B cell (primary cell): Measurements from ENCODE around the gene FUOM. TPM values are rescaled to one million over a fixed set of nuclear protein-coding genes. Genes with fewer than 3 reads are reported as not detected.

Experiments used
- ATAC-seq: fragments of 200-7000 bp; cut with Tn5 transposase; one replicate; pipeline ENCODE4 v1.10.0; 2021; ENCODE audit warnings: low read depth, mild to moderate bottlenecking, moderate number of reproducible peaks, moderate library complexity
- CTCF ChIA-PET: fragments of 350-600 bp; sonication (Branson Sonifier 250); formaldehyde crosslinking; loops from one replicate; lab custom pipeline; 2021; ENCODE audit warnings: antibody characterized with exemption, inconsistent platforms; lab: Charles Lee
- POLR2A ChIA-PET: fragments of 350-600 bp; sonication (Branson Sonifier 250); formaldehyde crosslinking; loops from one replicate; lab custom pipeline; 2021; ENCODE audit warnings: antibody characterized with exemption; lab: Charles Lee
- DNase-seq: peaks from one replicate; pipeline ENCODE4 v3.0.0; 2013
- H2AFZ ChIP-seq: 2 replicates; pipeline ENCODE4 v1.6.1; 2012; ENCODE audit warnings: mild to moderate bottlenecking, low read depth, low read length; ENCODE audit not compliant: insufficient read depth, poor library complexity, severe bottlenecking
- H3K27ac ChIP-seq, 2 donors: 1 replicate in 1 of 2; 2 replicates in 1 of 2; pipeline ENCODE4 v1.5.1; 2012 to 2013; ENCODE audit warnings: low read length in 2 of 2, mild to moderate bottlenecking in 2 of 2, moderate library complexity in 1 of 2
- H3K27me3 ChIP-seq, 4 experiments: fragments of 200-600 bp in 1 of 4; sonication (generic) in 1 of 4; replicated peaks in 1 of 4; 1 replicate in 2 of 4; 2 replicates in 2 of 4; pipeline versions ENCODE4 v1.6.1 to v1.7.0; 2013 to 2016; ENCODE audit warnings: low read length in 3 of 4, mild to moderate bottlenecking in 2 of 4, mixed read lengths in 1 of 4, moderate library complexity in 1 of 4; ENCODE audit not compliant: insufficient read depth in 4 of 4, control insufficient read depth in 3 of 4; ENCODE audit errors: control extremely low read depth in 1 of 4
- H3K36me3 ChIP-seq, 2 experiments: replicated peaks in 1 of 2; 1 replicate in 1 of 2; 2 replicates in 1 of 2; pipeline versions ENCODE4 v1.6.1 to v1.7.1; 2013; ENCODE audit warnings: low read length in 1 of 2; ENCODE audit not compliant: insufficient read depth in 2 of 2, control insufficient read depth in 1 of 2; ENCODE audit errors: control extremely low read depth in 1 of 2, extremely low read depth in 1 of 2
- H3K4me1 ChIP-seq, 2 donors: fragments of 200-600 bp in 1 of 2; sonication (generic) in 1 of 2; 1 replicate in 1 of 2; 2 replicates in 1 of 2; pipeline versions ENCODE4 v1.5.1 to v1.6.1; 2013 to 2017; ENCODE audit warnings: low read length in 2 of 2; ENCODE audit not compliant: control insufficient read depth in 2 of 2, insufficient read depth in 2 of 2
- H3K4me2 ChIP-seq: replicated peaks from 2 replicates; pipeline ENCODE3; 2012; ENCODE audit warnings: mild to moderate bottlenecking, low read depth, low read length; ENCODE audit not compliant: poor library complexity, severe bottlenecking
- H3K4me3 ChIP-seq, 5 experiments: fragments of 200-600 bp in 1 of 5; sonication (generic) in 1 of 5; 1 replicate in 3 of 5; 2 replicates in 2 of 5; pipeline versions ENCODE4 v1.5.1 to v1.7.0; 2011 to 2016; ENCODE audit warnings: low read length in 4 of 5, mild to moderate bottlenecking in 4 of 5, low read depth in 2 of 5, control low read depth in 1 of 5, moderate library complexity in 1 of 5; ENCODE audit not compliant: insufficient read depth in 1 of 5; ENCODE audit errors: control extremely low read depth in 1 of 5, extremely low read depth in 1 of 5
- H3K79me2 ChIP-seq: fragments of 200-600 bp; sonication (generic); one replicate; pipeline ENCODE4 v1.6.0; 2016; ENCODE audit warnings: low read length; ENCODE audit not compliant: control insufficient read depth, insufficient read depth
- H3K9ac ChIP-seq: fragments of 200-600 bp; sonication (generic); 2 replicates; pipeline ENCODE4 v1.6.1; 2017; ENCODE audit warnings: mild to moderate bottlenecking, low read length, moderate library complexity
- H3K9me3 ChIP-seq, 3 donors: one replicate each; pipeline versions ENCODE4 v1.6.1 to v1.7.1; 2013; ENCODE audit warnings: low read length in 2 of 3; ENCODE audit not compliant: control insufficient read depth in 2 of 3, insufficient read depth in 1 of 3; ENCODE audit errors: control extremely low read depth in 1 of 3
- H4K20me1 ChIP-seq: 2 replicates; pipeline ENCODE4 v1.6.0; 2012; ENCODE audit warnings: mild to moderate bottlenecking, low read length; ENCODE audit not compliant: insufficient read depth, control insufficient read depth, poor library complexity, severe bottlenecking
- H3K27ac Mint-ChIP-seq: one replicate; pipeline ENCODE4 v1.8.0; 2021; ENCODE audit warnings: mixed read lengths
- H3K27me3 Mint-ChIP-seq: one replicate; pipeline ENCODE4 v1.8.0; 2021; ENCODE audit warnings: mixed read lengths
- H3K4me1 Mint-ChIP-seq: one replicate; pipeline ENCODE4 v1.8.0; 2021; ENCODE audit warnings: mixed read lengths
- H3K4me3 Mint-ChIP-seq: one replicate; pipeline ENCODE4 v1.8.0; 2021; ENCODE audit warnings: mixed read lengths
- H3K9me3 Mint-ChIP-seq: one replicate; pipeline ENCODE4 v1.8.0; 2022; ENCODE audit warnings: mixed read lengths; ENCODE audit not compliant: insufficient read depth
- EZH2 ChIP-seq: IDR thresholded peaks from 2 replicates; pipeline ENCODE4 v1.6.1; 2012; ENCODE audit warnings: borderline replicate concordance, low read depth, mild to moderate bottlenecking, moderate library complexity, low read length; ENCODE audit not compliant: insufficient read depth, poor library complexity, severe bottlenecking
- WGBS: methylation state at CpG from one replicate; pipeline ENCODE4 v1.1.5; 2013; ENCODE audit warnings: missing lambda C conversion rate; ENCODE audit not compliant: insufficient coverage; 5-methylcytosine and 5-hydroxymethylcytosine counted together
- intact Hi-C: fragments of 100-400 bp; cut with micrococcal nuclease; formaldehyde crosslinking; loops from one replicate; pipeline ENCODE4 v1.10.0; 2022
- polyA plus RNA-seq: library from polyadenylated mRNA; depleted of rRNA; stranded (reverse); fragments of >200 nt; gene quantifications from 2 replicates; pipeline ENCODE4 v1.2.3, GENCODE V29; 2012
- total RNA-seq, 2 donors: library from RNA; stranded (reverse); fragments of 120-200 nt in 1 of 2; gene quantifications; 1 replicate in 1 of 2; 2 replicates in 1 of 2; pipeline versions ENCODE4 v1.2.3 to v1.2.4, GENCODE V29; 2013 to 2022
- TF ChIP-seq, protein P1 (sequence below): fragments of 200-600 bp; IDR thresholded peaks from one replicate; pipeline ENCODE4 v1.8.0; 2022; ENCODE audit warnings: antibody characterized with exemption, mild to moderate bottlenecking

FUOM gene
- total and polyA plus RNA-seq, 2 donors (not counting 1 experiment from before 2014, with no cell fraction given), result 23.8 to 30.7 TPM

GRCh38 chr10:133316266-133316665 lies 41.6 kb downstream of the FUOM start:
- Histone ChIP-seq H2AFZ (no peak overlapping the region), H3K79me2 (no peaks in the 10 kb centered on the region), H4K20me1 (no peaks in the 10 kb centered on the region), H3K4me2 (no peak overlapping the region), H3K27ac (no peak overlapping the region), H3K9ac (no peak overlapping the region), H3K4me1 (peaks cover 9 to 15% of the 10 kb centered on the region in 2 donors), H3K27me3 (peaks cover 0 to 14% (median 5%) of the 10 kb centered on the region in 4 experiments), H3K4me3 (no peak overlapping the region), H3K36me3 (peaks cover 0 to 14% of the 10 kb centered on the region in 2 experiments), H3K9me3 (peaks cover 0 to 17% (median 0%) of the 10 kb centered on the region in 3 donors)
- peaks cover 16% of the 10 kb centered on the region for H3K27me3 Mint-ChIP-seq
- ATAC-seq (no peak), DNase-seq (no peak)
- CTCF ChIA-PET, result interaction anchor here (0.8 to 4.2 kb wide), 6 partner anchors 8 to 181 kb away, joined by 3 to 21 read pairs (median 8); no protein-coding TSS in a partner anchor
- POLR2A ChIA-PET, result interaction anchor here (0.6 kb wide), 1 partner anchor 10 kb away, joined by 3 read pairs; no protein-coding TSS in a partner anchor
- no peak overlapping the region for H3K4me3 Mint-ChIP-seq
- H3K9me3 Mint-ChIP-seq, result peaks cover 5% of the 10 kb centered on the region
- 72% methylated on average over 3 of the region's 9 CpGs for WGBS
- TF ChIP-seq EZH2, result no peak
- TF ChIP-seq, protein P1, sequence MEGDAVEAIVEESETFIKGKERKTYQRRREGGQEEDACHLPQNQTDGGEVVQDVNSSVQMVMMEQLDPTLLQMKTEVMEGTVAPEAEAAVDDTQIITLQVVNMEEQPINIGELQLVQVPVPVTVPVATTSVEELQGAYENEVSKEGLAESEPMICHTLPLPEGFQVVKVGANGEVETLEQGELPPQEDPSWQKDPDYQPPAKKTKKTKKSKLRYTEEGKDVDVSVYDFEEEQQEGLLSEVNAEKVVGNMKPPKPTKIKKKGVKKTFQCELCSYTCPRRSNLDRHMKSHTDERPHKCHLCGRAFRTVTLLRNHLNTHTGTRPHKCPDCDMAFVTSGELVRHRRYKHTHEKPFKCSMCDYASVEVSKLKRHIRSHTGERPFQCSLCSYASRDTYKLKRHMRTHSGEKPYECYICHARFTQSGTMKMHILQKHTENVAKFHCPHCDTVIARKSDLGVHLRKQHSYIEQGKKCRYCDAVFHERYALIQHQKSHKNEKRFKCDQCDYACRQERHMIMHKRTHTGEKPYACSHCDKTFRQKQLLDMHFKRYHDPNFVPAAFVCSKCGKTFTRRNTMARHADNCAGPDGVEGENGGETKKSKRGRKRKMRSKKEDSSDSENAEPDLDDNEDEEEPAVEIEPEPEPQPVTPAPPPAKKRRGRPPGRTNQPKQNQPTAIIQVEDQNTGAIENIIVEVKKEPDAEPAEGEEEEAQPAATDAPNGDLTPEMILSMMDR, result no peak
- no peak overlapping the region for H3K27ac Mint-ChIP-seq
- H3K4me1 Mint-ChIP-seq, result peaks cover 18% of the 10 kb centered on the region
- intact Hi-C loops, result no loop called here

GRCh38 chr10:133315847-133316246 lies 42.0 kb downstream of the FUOM start:
- H3K79me2 ChIP-seq, result no peaks in the 10 kb centered on the region
- H3K36me3 ChIP-seq, result peaks cover 0 to 17% of the 10 kb centered on the region in 2 experiments
- intact Hi-C loops, result no loop called here
- no peak for TF ChIP-seq EZH2
- TF ChIP-seq, protein P1, result no peak
- POLR2A ChIA-PET, result interaction anchor here (0.6 kb wide), 1 partner anchor 11 kb away, joined by 3 read pairs; no protein-coding TSS in a partner anchor
- no peak overlapping the region for H3K27ac Mint-ChIP-seq
- no peak overlapping the region for H3K4me2 ChIP-seq
- H4K20me1 ChIP-seq, result no peaks in the 10 kb centered on the region
- DNase-seq, result no peak
- 81% methylated on average over 5 of the region's 5 CpGs for WGBS
- H3K27me3 ChIP-seq, result peaks cover 0 to 14% (median 5%) of the 10 kb centered on the region in 4 experiments
- peaks cover 5% of the 10 kb centered on the region for H3K9me3 Mint-ChIP-seq
- peaks cover 0 to 14% (median 0%) of the 10 kb centered on the region in 3 donors for H3K9me3 ChIP-seq
- no peak overlapping the region for H2AFZ ChIP-seq
- no peak overlapping the region for H3K9ac ChIP-seq
- no peak for ATAC-seq
- H3K4me1 ChIP-seq, result peaks cover 9 to 15% of the 10 kb centered on the region in 2 donors
- peaks cover 18% of the 10 kb centered on the region for H3K4me1 Mint-ChIP-seq
- H3K27me3 Mint-ChIP-seq, result peaks cover 16% of the 10 kb centered on the region
- CTCF ChIA-PET, result interaction anchor here (0.8 to 4.2 kb wide), 6 partner anchors 8 to 182 kb away, joined by 3 to 21 read pairs (median 8); no protein-coding TSS in a partner anchor
- H3K27ac ChIP-seq, result no peak overlapping the region
- no peak overlapping the region for H3K4me3 Mint-ChIP-seq
- H3K4me3 ChIP-seq, result no peak overlapping the region
